IMR-90 (cell line): ENCODE results near the gene DONSON. TPM values are rescaled to one million over a fixed set of nuclear protein-coding genes. Genes with fewer than 3 reads are reported as not detected.

Experiments
- ATAC-seq: fragments of 200-7000 bp; cut with Tn5 transposase; 2 replicates; pipeline ENCODE4 v1.9.1; 2020; ENCODE audit warnings: low read depth, mild to moderate bottlenecking, moderate library complexity
- BruUV-seq: library from RNA; stranded (reverse); fragments of 400-500 nt; replicated peaks from 2 replicates; lab custom pipeline; 2021; lab: Mats Ljungman, UMichigan
- CTCF ChIA-PET: fragments of 300-600 bp; formaldehyde crosslinking; extraction: SDS; loops from one replicate; lab custom pipeline; 2021; ENCODE audit warnings: antibody characterized with exemption; lab: Yijun Ruan, JAX
- POLR2A ChIA-PET: fragments of 300-600 bp; sonication (Branson Sonifier 250); formaldehyde crosslinking; loops from one replicate; lab custom pipeline; 2022; ENCODE audit warnings: antibody characterized with exemption; ENCODE audit not compliant: unreplicated experiment; lab: Charles Lee
- DNase-seq: peaks from one replicate; pipeline ENCODE4 v3.0.0; 2013
- H2AFZ ChIP-seq: replicated peaks from 2 replicates; pipeline ENCODE3; 2013; ENCODE audit warnings: low read length, mild to moderate bottlenecking; ENCODE audit not compliant: poor library complexity
- H2AK5ac ChIP-seq: 2 replicates; pipeline ENCODE4 v1.6.1; 2013; ENCODE audit warnings: low read depth, low read length, inconsistent platforms
- H2AK9ac ChIP-seq: replicated peaks from 2 replicates; pipeline ENCODE3; 2013; ENCODE audit warnings: mild to moderate bottlenecking, low read depth, low read length, moderate library complexity; ENCODE audit not compliant: poor library complexity
- H2BK120ac ChIP-seq: 2 replicates; pipeline ENCODE4 v1.6.1; 2013; ENCODE audit warnings: low read depth, low read length, inconsistent platforms
- H2BK15ac ChIP-seq: 3 replicates; pipeline ENCODE4 v1.6.1; 2013; ENCODE audit warnings: low read depth, low read length, inconsistent platforms
- H2BK20ac ChIP-seq: 2 replicates; pipeline ENCODE4 v1.6.1; 2013; ENCODE audit warnings: low read depth, mild to moderate bottlenecking, inconsistent platforms, low read length, moderate library complexity
- H2BK5ac ChIP-seq: 2 replicates; pipeline ENCODE4 v1.6.1; 2013; ENCODE audit warnings: mild to moderate bottlenecking, low read depth, low read length, inconsistent platforms; ENCODE audit not compliant: poor library complexity, severe bottlenecking
- H3K14ac ChIP-seq: replicated peaks from 2 replicates; pipeline ENCODE4 v1.6.1; 2013; ENCODE audit warnings: low read depth, low read length, inconsistent platforms
- H3K18ac ChIP-seq: 2 replicates; pipeline ENCODE4 v1.6.1; 2013; ENCODE audit warnings: low read depth, low read length, control low read depth
- H3K23ac ChIP-seq: 2 replicates; pipeline ENCODE4 v1.6.1; 2013; ENCODE audit warnings: low read depth, low read length, inconsistent platforms
- H3K27ac ChIP-seq: 2 replicates; pipeline ENCODE4 v1.5.1; 2013; ENCODE audit warnings: mild to moderate bottlenecking, control low read depth, low read length; ENCODE audit not compliant: insufficient read depth
- H3K27me3 ChIP-seq: 2 replicates; pipeline ENCODE4 v1.6.1; 2013; ENCODE audit warnings: low read length; ENCODE audit not compliant: control insufficient read depth, insufficient read depth
- H3K36me3 ChIP-seq: 2 replicates; pipeline ENCODE4 v1.6.1; 2013; ENCODE audit warnings: low read length, mixed read lengths; ENCODE audit not compliant: control insufficient read depth, insufficient read depth
- H3K4ac ChIP-seq: 2 replicates; pipeline ENCODE4 v1.6.1; 2013; ENCODE audit warnings: low read depth, low read length, inconsistent platforms
- H3K4me1 ChIP-seq: 2 replicates; pipeline ENCODE4 v1.6.1; 2013; ENCODE audit warnings: low read length, mixed read lengths; ENCODE audit not compliant: control insufficient read depth, insufficient read depth
- H3K4me2 ChIP-seq: 2 replicates; pipeline ENCODE4 v1.6.1; 2013; ENCODE audit warnings: low read depth, mild to moderate bottlenecking, control low read depth, low read length, moderate library complexity
- H3K4me3 ChIP-seq: 2 replicates; pipeline ENCODE4 v1.5.1; 2013; ENCODE audit warnings: low read depth, mild to moderate bottlenecking, control low read depth, low read length, moderate library complexity; ENCODE audit not compliant: insufficient read depth
- H3K56ac ChIP-seq: 2 replicates; pipeline ENCODE4 v1.6.1; 2013; ENCODE audit warnings: low read length, inconsistent platforms; ENCODE audit not compliant: insufficient read depth; ENCODE audit errors: extremely low read depth
- H3K79me1 ChIP-seq, 2 experiments: 2 replicates each; pipeline ENCODE4 v1.6.1; 2013; ENCODE audit warnings: low read length in 2 of 2, inconsistent platforms in 1 of 2, low read depth in 1 of 2
- H3K9ac ChIP-seq: 2 replicates; pipeline ENCODE4 v1.6.1; 2013; ENCODE audit warnings: low read depth, low read length, control low read depth
- H3K9me1 ChIP-seq: 2 replicates; pipeline ENCODE4 v1.6.1; 2013; ENCODE audit warnings: low read length, inconsistent platforms; ENCODE audit not compliant: insufficient read depth
- H3K9me3 ChIP-seq: 2 replicates; pipeline ENCODE4 v1.6.1; 2013; ENCODE audit warnings: low read length; ENCODE audit not compliant: control insufficient read depth, insufficient read depth
- H4K20me1 ChIP-seq: 2 replicates; pipeline ENCODE4 v1.6.1; 2013; ENCODE audit warnings: low read length, inconsistent platforms; ENCODE audit not compliant: insufficient read depth
- H4K5ac ChIP-seq: 2 replicates; pipeline ENCODE4 v1.6.1; 2013; ENCODE audit warnings: mild to moderate bottlenecking, low read depth, low read length, control low read depth
- H4K8ac ChIP-seq, 2 experiments: 2 replicates each; pipeline ENCODE4 v1.6.1; 2013; ENCODE audit warnings: low read depth in 2 of 2, low read length in 2 of 2, control low read depth in 1 of 2, inconsistent platforms in 1 of 2
- H4K91ac ChIP-seq: 2 replicates; pipeline ENCODE4 v1.6.1; 2013; ENCODE audit warnings: low read depth, low read length, inconsistent platforms; ENCODE audit not compliant: insufficient read depth
- BHLHE40 ChIP-seq: fragments of 150-350 bp; IDR thresholded peaks from 2 replicates; pipeline ENCODE4 v1.6.1; 2016; ENCODE audit warnings: mild to moderate bottlenecking, low read depth, low read length
- CEBPB ChIP-seq: IDR thresholded peaks from 2 replicates; pipeline ENCODE4 v1.6.1; 2012; ENCODE audit warnings: low read depth, low read length, improper control_type of control experiment
- CHD1 ChIP-seq: IDR thresholded peaks from 2 replicates; pipeline ENCODE4 v1.6.1; 2012; ENCODE audit warnings: low read depth, low read length, improper control_type of control experiment
- FOS ChIP-seq: fragments of 150-350 bp; IDR thresholded peaks from 2 replicates; pipeline ENCODE4 v1.6.1; 2016; ENCODE audit warnings: low read depth, low read length
- MXI1 ChIP-seq: IDR thresholded peaks from 2 replicates; pipeline ENCODE4 v1.6.1; 2012; ENCODE audit warnings: low read depth, mild to moderate bottlenecking, low read length, moderate library complexity, borderline replicate concordance
- NFE2L2 ChIP-seq: fragments of 150-350 bp; IDR thresholded peaks from 2 replicates; pipeline ENCODE4 v1.6.1; 2016; ENCODE audit warnings: low read depth, mild to moderate bottlenecking, low read length
- POLR2A ChIP-seq: IDR thresholded peaks from 2 replicates; pipeline ENCODE4 v1.6.1; 2012; ENCODE audit warnings: mild to moderate bottlenecking, low read depth, low read length
- WGBS, 2 experiments: methylation state at CpG; one replicate each; pipeline versions ENCODE4 v1.1.5 to v1.1.7; 2013; ENCODE audit warnings: missing lambda C conversion rate in 2 of 2; ENCODE audit not compliant: insufficient read length in 1 of 2; ENCODE audit errors: extremely low coverage in 2 of 2; 5-methylcytosine and 5-hydroxymethylcytosine counted together
- dilution Hi-C: fragments of 300-500 bp; cut with HindIII; formaldehyde crosslinking; loops from one replicate; pipeline ENCODE4 v1.14.3; 2018; ENCODE audit warnings: low sequenced_read_pairs; ENCODE audit not compliant: unreplicated experiment
- in situ Hi-C: fragments of 300-500 bp; cut with MboI; formaldehyde crosslinking; loops from 3 replicates; pipeline ENCODE4 v1.14.3; 2019; ENCODE audit warnings: low sequenced_read_pairs, inconsistent platforms, mixed read lengths
- intact Hi-C: fragments of 100-400 bp; cut with micrococcal nuclease; formaldehyde crosslinking; loops from 2 replicates; pipeline ENCODE4 v1.10.0; 2022
- polyA plus RNA-seq, 3 experiments: library from polyadenylated mRNA; depleted of rRNA; stranded (reverse); fragments of >200 nt; gene quantifications; 2 replicates each; pipeline ENCODE4 v1.2.3, GENCODE V29; 2012; ENCODE audit warnings: low replicate concordance in 1 of 3
- total RNA-seq: library from RNA; depleted of rRNA; stranded (reverse); fragments of >200 nt; gene quantifications from 2 replicates; pipeline ENCODE4 v1.2.3, GENCODE V29; 2012
- TF ChIP-seq, protein P1 (sequence below): fragments of 150-350 bp; IDR thresholded peaks from 2 replicates; pipeline ENCODE4 v1.6.1; 2016; ENCODE audit warnings: low read depth, mild to moderate bottlenecking, low read length, moderate library complexity, borderline replicate concordance

DONSON gene
- total and polyA plus RNA-seq, 2 of the 4 experiments (the other 2 are of a cell fraction): 14.3 to 16.6 TPM

DNA sequence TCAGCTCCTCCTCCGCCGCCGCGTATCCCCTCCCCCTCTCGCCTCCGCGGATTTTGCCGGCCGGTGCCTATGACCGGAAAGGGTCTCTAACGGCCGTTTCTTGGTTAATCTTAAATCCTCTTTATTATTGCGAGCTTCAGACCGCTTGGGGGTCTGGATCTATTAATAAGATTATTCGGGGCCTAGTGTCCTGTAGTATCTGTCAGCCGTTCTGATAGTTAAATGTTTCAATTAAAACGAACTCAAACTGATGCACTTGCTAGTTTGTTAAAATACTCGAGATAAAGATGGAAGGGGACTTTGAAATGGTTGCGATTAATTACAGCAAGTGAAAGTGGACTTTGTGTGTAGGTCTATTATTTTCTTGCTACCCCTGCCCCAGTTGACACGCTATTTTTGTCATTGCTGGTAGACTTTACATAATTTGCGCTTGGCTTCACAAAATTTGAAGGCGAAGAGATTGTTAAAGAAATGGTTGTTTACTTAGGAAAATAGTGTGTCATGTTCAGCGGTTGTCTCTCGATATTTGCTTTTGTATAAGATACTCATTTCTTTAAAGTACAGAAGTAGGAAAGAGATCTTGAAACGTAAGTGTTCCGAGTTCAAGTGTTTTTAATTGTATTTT is 44.9 kb downstream of the DONSON start:
- ChIA-PET CTCF (no interaction called here), POLR2A (interaction anchor here (0.5 to 1.3 kb wide), 3 partner anchors 9 to 35 kb away, joined by 3 to 4 read pairs (median 3); no protein-coding TSS in a partner anchor)
- in situ Hi-C loops: no loop called here
- Histone ChIP-seq H3K9ac (peak overlapping the region; percentile 96), H2AK5ac (peak overlapping the region; percentile 68), H3K27ac (peak overlapping the region; percentile 93), H2BK120ac (peak overlapping the region; percentile 63; the same call in 1 of the 2 replicates), H2AFZ (peak overlapping the region; percentile 90), H3K4me1 (no peaks in the 10 kb centered on the region), H3K4me3 (peak overlapping the region; percentile 70), H4K91ac (peak overlapping the region; percentile 89; the same call in 1 of the 2 replicates), H3K36me3 (peaks cover 11% of the 10 kb centered on the region), H3K9me1 (no peaks in the 10 kb centered on the region), H3K56ac (peak overlapping the region; percentile 98), H3K23ac (peak overlapping the region; percentile 51; the same call in 1 of the 2 replicates), H3K27me3 (no peaks in the 10 kb centered on the region), H3K4ac (peak overlapping the region; percentile 87), H2BK5ac (peak overlapping the region; percentile 80), H3K4me2 (peak overlapping the region; percentile 97), H2AK9ac (peak overlapping the region; percentile 96), H3K79me1 (peaks cover 0 to 32% of the 10 kb centered on the region in 2 experiments; a peak in 2 of 4 replicates), H4K8ac (peak overlapping the region; percentile 89 to 93; a peak in 3 of 4 replicates), H2BK15ac (no peak overlapping the region), H3K9me3 (no peaks in the 10 kb centered on the region), H3K14ac (peak overlapping the region; percentile 93), H2BK20ac (no peak overlapping the region), H3K18ac (peak overlapping the region; percentile 4), H4K20me1 (peaks cover 45% of the 10 kb centered on the region), H4K5ac (peak overlapping the region; percentile 61; the same call in 1 of the 2 replicates)
- TF ChIP-seq NFE2L2 (no peak), CEBPB (no peak), MXI1 (no peak), BHLHE40 (no peak), CHD1 (no peak), FOS (no peak), POLR2A (no peak)
- TF ChIP-seq, protein P1, sequence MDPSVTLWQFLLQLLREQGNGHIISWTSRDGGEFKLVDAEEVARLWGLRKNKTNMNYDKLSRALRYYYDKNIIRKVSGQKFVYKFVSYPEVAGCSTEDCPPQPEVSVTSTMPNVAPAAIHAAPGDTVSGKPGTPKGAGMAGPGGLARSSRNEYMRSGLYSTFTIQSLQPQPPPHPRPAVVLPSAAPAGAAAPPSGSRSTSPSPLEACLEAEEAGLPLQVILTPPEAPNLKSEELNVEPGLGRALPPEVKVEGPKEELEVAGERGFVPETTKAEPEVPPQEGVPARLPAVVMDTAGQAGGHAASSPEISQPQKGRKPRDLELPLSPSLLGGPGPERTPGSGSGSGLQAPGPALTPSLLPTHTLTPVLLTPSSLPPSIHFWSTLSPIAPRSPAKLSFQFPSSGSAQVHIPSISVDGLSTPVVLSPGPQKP: no peak
- ATAC-seq: peak; percentile 30
- no TSS peak for BruUV-seq
- 3% methylated on average over 6 of the region's 26 CpGs; no CpG with 5 or more reads in 1 of the 2 experiments for WGBS, 2 experiments
- intact Hi-C loops: loop anchor here (2.0 kb wide), 1 partner anchor 15 kb away; no protein-coding TSS in a partner anchor
- DNase-seq: no peak
- dilution Hi-C loops: no loop called here
